GM12878 (cell line): Measurements from ENCODE around the gene EPHB2. TPM values are rescaled to one million over a fixed set of nuclear protein-coding genes. Genes with fewer than 3 reads are reported as not detected.

Source experiments
- ATAC-seq: fragments of 200-7000 bp; cut with Tn5 transposase; 3 replicates; pipeline ENCODE4 v1.9.1; 2020; ENCODE audit warnings: mild to moderate bottlenecking, moderate library complexity
- BruUV-seq: library from RNA; stranded (reverse); fragments of 400-500 nt; replicated peaks from 2 replicates; lab custom pipeline; 2021; lab: Mats Ljungman, UMichigan
- CTCF ChIA-PET: fragments of 300-600 bp; sonication (Branson Sonifier 250); formaldehyde crosslinking; extraction: SDS; loops from one replicate; lab custom pipeline; 2021; ENCODE audit warnings: inconsistent platforms; lab: Yijun Ruan, JAX
- POLR2A ChIA-PET: fragments of 350-600 bp; formaldehyde crosslinking; extraction: SDS; loops from one replicate; lab custom pipeline; 2021; ENCODE audit warnings: inconsistent platforms; lab: Charles Lee
- RAD21 ChIA-PET: fragments of 300-600 bp; sonication (Branson Sonifier 250); formaldehyde crosslinking; loops from one replicate; lab custom pipeline; 2023; ENCODE audit warnings: antibody characterized with exemption; ENCODE audit not compliant: unreplicated experiment; lab: Charles Lee
- SMC1A ChIA-PET: fragments of 300-600 bp; sonication (Branson Sonifier 250); formaldehyde crosslinking; loops from one replicate; lab custom pipeline; 2023; ENCODE audit not compliant: unreplicated experiment, uncharacterized antibody; lab: Charles Lee
- DNase-seq: peaks from one replicate; pipeline ENCODE4 v3.0.0-alpha.2; 2011; ENCODE audit warnings: low read depth, low spot score
- FAIRE-seq: peaks from 3 replicates; lab custom pipeline; 2011; peaks lifted over from hg19 to GRCh38; lab: Jason Lieb, UNC
- H2AFZ ChIP-seq: 2 replicates; pipeline ENCODE4 v1.6.0; 2011; ENCODE audit warnings: low read depth, low read length, control low read depth; ENCODE audit not compliant: control insufficient read depth
- H3K27ac ChIP-seq: 2 replicates; pipeline ENCODE4 v1.5.1; 2011; ENCODE audit warnings: control low read depth; ENCODE audit not compliant: control insufficient read depth, insufficient read depth
- H3K27me3 ChIP-seq, 2 experiments: replicated peaks in 1 of 2; 2 replicates each; pipeline versions ENCODE4 v1.6.0 to v1.6.1; 2011; ENCODE audit warnings: low read length in 1 of 2; ENCODE audit not compliant: control insufficient read depth in 2 of 2, insufficient read depth in 2 of 2
- H3K36me3 ChIP-seq, 2 experiments: 2 replicates each; pipeline ENCODE4 v1.5.1; 2011; ENCODE audit warnings: low read length in 1 of 2; ENCODE audit not compliant: control insufficient read depth in 2 of 2, insufficient read depth in 2 of 2
- H3K4me1 ChIP-seq: 2 replicates; pipeline ENCODE4 v1.6.1; 2011; ENCODE audit warnings: mild to moderate bottlenecking, low read length, moderate library complexity, mixed read lengths; ENCODE audit not compliant: control insufficient read depth, insufficient read depth
- H3K4me2 ChIP-seq: 2 replicates; pipeline ENCODE4 v1.6.0; 2011; ENCODE audit warnings: control low read depth; ENCODE audit not compliant: control insufficient read depth, insufficient read depth
- H3K4me3 ChIP-seq: fragments of 200-600 bp; sonication (generic); 2 replicates; pipeline ENCODE4 v1.5.1; 2016
- H3K79me2 ChIP-seq: 2 replicates; pipeline ENCODE4 v1.6.0; 2011; ENCODE audit warnings: low read length; ENCODE audit not compliant: control insufficient read depth, insufficient read depth
- H3K9ac ChIP-seq: 2 replicates; pipeline ENCODE4 v1.8.0; 2011; ENCODE audit warnings: low read length, control low read depth, mixed read lengths; ENCODE audit not compliant: control insufficient read depth, insufficient read depth
- H3K9me3 ChIP-seq: replicated peaks from 3 replicates; pipeline ENCODE4 v1.5.1; 2011; ENCODE audit warnings: mild to moderate bottlenecking, low read length; ENCODE audit not compliant: control insufficient read depth, insufficient read depth
- H4K20me1 ChIP-seq: 2 replicates; pipeline ENCODE4 v1.6.0; 2011; ENCODE audit not compliant: control insufficient read depth, insufficient read depth
- CREB1 ChIP-seq: IDR thresholded peaks from 2 replicates; pipeline ENCODE4 v1.6.1; 2012; ENCODE audit warnings: low read depth, mild to moderate bottlenecking, inconsistent platforms
- FOS ChIP-seq: IDR thresholded peaks from 3 replicates; pipeline ENCODE4 v1.6.1; 2011; ENCODE audit warnings: borderline replicate concordance; ENCODE audit not compliant: insufficient read length; ENCODE audit errors: extremely low read depth
- HDAC6 ChIP-seq: fragments of 200-600 bp; sonication (generic); IDR thresholded peaks from one replicate; pipeline ENCODE4 v1.8.0; 2017; ENCODE audit warnings: antibody characterized with exemption; ENCODE audit not compliant: unreplicated experiment
- IRF4 ChIP-seq: IDR thresholded peaks from 2 replicates; pipeline ENCODE4 v1.6.1; 2011; ENCODE audit warnings: low read depth, low read length
- MEF2A ChIP-seq: IDR thresholded peaks from 2 replicates; pipeline ENCODE4 v1.6.1; 2011; ENCODE audit warnings: low read depth, mild to moderate bottlenecking, low read length, moderate library complexity; ENCODE audit not compliant: insufficient read depth
- MTA3 ChIP-seq: IDR thresholded peaks from 2 replicates; pipeline ENCODE4 v1.6.1; 2012; ENCODE audit warnings: low read length, inconsistent platforms, borderline replicate concordance
- MXI1 ChIP-seq: fragments of 150-350 bp; IDR thresholded peaks from 2 replicates; pipeline ENCODE4 v1.6.1; 2011; ENCODE audit warnings: low read depth, mild to moderate bottlenecking, inconsistent platforms, low read length, improper control_type of control experiment
- NRF1 ChIP-seq: conservative IDR thresholded peaks from 2 replicates; pipeline ENCODE4 v1.6.1; 2011; ENCODE audit warnings: mild to moderate bottlenecking, low read depth, low read length, improper control_type of control experiment
- PAX5 ChIP-seq: IDR thresholded peaks from 2 replicates; pipeline ENCODE4 v1.6.1; 2011; ENCODE audit warnings: low read depth, low read length, borderline replicate concordance
- SIN3A ChIP-seq: IDR thresholded peaks from 2 replicates; pipeline ENCODE4 v1.6.1; 2012; ENCODE audit warnings: low read depth, low read length, improper control_type of control experiment
- TBL1XR1 ChIP-seq: IDR thresholded peaks from 2 replicates; pipeline ENCODE4 v1.6.1; 2012; ENCODE audit warnings: low read depth, low read length, improper control_type of control experiment
- WGBS: methylation state at CpG from one replicate; pipeline ENCODE4 v1.1.6; 2016; ENCODE audit warnings: low lambda C conversion rate; ENCODE audit not compliant: insufficient replicate concordance, insufficient coverage; ENCODE audit errors: missing lambda C conversion rate; 5-methylcytosine and 5-hydroxymethylcytosine counted together
- in situ Hi-C: fragments of 300-500 bp; cut with MboI; formaldehyde crosslinking; loops from 9 replicates; pipeline ENCODE4 v1.14.3; 2018; ENCODE audit warnings: mixed read lengths
- intact Hi-C: fragments of 100-400 bp; cut with micrococcal nuclease; formaldehyde crosslinking; loops from one replicate; pipeline ENCODE4 v1.14.2; 2022; ENCODE audit not compliant: unreplicated experiment
- polyA plus RNA-seq, 11 experiments: library from polyadenylated mRNA; depleted of rRNA in 4 of 11; unstranded in 6 of 11; stranded (reverse) in 5 of 11; fragments of >200 nt; fragmentation: Nextera tagmentation in 4 of 11; fragmentation: Illumina TruSeq in 1 of 11; extraction: Ambion mirVana in 4 of 11; extraction: Trizol in 1 of 11; gene quantifications; 1 replicate in 1 of 11; 2 replicates in 10 of 11; pipeline versions ENCODE4 v1.2.1 to v1.2.3, GENCODE V29; 2011 to 2016; ENCODE audit warnings: inconsistent platforms in 2 of 11, missing spikeins in 2 of 11, low read depth in 1 of 11
- total RNA-seq, 4 experiments: library from RNA; depleted of rRNA in 3 of 4; stranded (reverse); fragments of >200 nt in 3 of 4; fragmentation: Illumina TruSeq in 1 of 4; extraction: Trizol in 1 of 4; gene quantifications; 2 replicates each; pipeline versions ENCODE4 v1.2.1 to v1.2.3, GENCODE V29; 2013 to 2021
- TF ChIP-seq, protein P1 (sequence below): IDR thresholded peaks from 2 replicates; pipeline ENCODE4 v1.6.1; 2012; ENCODE audit warnings: low read depth, low read length, improper control_type of control experiment
- TF ChIP-seq, protein P2 (sequence below): fragments of 450-650 bp; IDR thresholded peaks from 2 replicates; pipeline ENCODE4 v1.6.1; 2017; ENCODE audit warnings: mild to moderate bottlenecking, moderate library complexity
- TF ChIP-seq, protein P3 (sequence below): fragments of 450-650 bp; IDR thresholded peaks from 2 replicates; pipeline ENCODE4 v1.6.1; 2016; ENCODE audit warnings: mild to moderate bottlenecking
- TF ChIP-seq, protein P4 (sequence below): fragments of 450-650 bp; formaldehyde crosslinking; IDR thresholded peaks from 2 replicates; pipeline ENCODE4 v1.4.0; 2020; ENCODE audit warnings: mild to moderate bottlenecking, moderate library complexity

EPHB2 gene
- total and polyA plus RNA-seq, 10 of the 15 experiments (the other 5 are each of a cell fraction or from before 2014, with no cell fraction given): 0.13 to 3.3 (median 0.92) TPM

DNA sequence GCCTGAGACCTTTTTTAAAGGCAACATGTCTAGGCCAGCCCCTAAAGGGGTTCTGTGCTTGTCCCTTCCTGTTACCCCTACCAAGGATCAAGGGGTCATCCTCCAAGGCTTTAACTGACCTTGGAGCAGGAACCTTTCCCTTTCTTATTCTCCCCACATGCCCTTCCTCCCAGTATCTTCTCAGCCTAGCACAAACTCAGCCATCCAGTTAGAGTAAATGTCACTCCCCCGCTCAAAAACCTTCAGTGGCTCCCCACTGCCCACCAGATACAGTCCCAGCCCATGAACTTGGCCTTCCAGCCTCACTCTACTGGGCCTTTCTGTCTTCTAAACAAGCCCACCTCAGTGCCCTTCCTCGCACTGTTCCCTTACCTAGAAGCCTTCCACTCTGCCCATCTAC lies 48.8 kb upstream of the EPHB2 start:
- no peaks in the 10 kb centered on the region for H3K4me1 ChIP-seq
- H3K36me3 ChIP-seq: no peaks in the 10 kb centered on the region
- no peak overlapping the region for H3K27ac ChIP-seq
- no peak overlapping the region for H2AFZ ChIP-seq
- no peak overlapping the region for H3K4me2 ChIP-seq
- WGBS: 14% methylated on average over 2 of the region's 2 CpGs
- H3K79me2 ChIP-seq: no peaks in the 10 kb centered on the region
- ChIA-PET RAD21 (no interaction called here), CTCF (no interaction called here), POLR2A (no interaction called here), SMC1A (no interaction called here)
- BruUV-seq: no TSS peak
- ATAC-seq (no peak), DNase-seq (no peak), FAIRE-seq (no peak)
- H3K9ac ChIP-seq: no peak overlapping the region
- H4K20me1 ChIP-seq: no peaks in the 10 kb centered on the region
- in situ Hi-C loops: no loop called here
- no peaks in the 10 kb centered on the region; a peak in 2 of 4 replicates for H3K27me3 ChIP-seq
- no peak overlapping the region for H3K4me3 ChIP-seq
- intact Hi-C loops: no loop called here
- H3K9me3 ChIP-seq: no peaks in the 10 kb centered on the region
- TF ChIP-seq, protein P1, sequence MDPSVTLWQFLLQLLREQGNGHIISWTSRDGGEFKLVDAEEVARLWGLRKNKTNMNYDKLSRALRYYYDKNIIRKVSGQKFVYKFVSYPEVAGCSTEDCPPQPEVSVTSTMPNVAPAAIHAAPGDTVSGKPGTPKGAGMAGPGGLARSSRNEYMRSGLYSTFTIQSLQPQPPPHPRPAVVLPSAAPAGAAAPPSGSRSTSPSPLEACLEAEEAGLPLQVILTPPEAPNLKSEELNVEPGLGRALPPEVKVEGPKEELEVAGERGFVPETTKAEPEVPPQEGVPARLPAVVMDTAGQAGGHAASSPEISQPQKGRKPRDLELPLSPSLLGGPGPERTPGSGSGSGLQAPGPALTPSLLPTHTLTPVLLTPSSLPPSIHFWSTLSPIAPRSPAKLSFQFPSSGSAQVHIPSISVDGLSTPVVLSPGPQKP: no peak
- TF ChIP-seq, protein P2, sequence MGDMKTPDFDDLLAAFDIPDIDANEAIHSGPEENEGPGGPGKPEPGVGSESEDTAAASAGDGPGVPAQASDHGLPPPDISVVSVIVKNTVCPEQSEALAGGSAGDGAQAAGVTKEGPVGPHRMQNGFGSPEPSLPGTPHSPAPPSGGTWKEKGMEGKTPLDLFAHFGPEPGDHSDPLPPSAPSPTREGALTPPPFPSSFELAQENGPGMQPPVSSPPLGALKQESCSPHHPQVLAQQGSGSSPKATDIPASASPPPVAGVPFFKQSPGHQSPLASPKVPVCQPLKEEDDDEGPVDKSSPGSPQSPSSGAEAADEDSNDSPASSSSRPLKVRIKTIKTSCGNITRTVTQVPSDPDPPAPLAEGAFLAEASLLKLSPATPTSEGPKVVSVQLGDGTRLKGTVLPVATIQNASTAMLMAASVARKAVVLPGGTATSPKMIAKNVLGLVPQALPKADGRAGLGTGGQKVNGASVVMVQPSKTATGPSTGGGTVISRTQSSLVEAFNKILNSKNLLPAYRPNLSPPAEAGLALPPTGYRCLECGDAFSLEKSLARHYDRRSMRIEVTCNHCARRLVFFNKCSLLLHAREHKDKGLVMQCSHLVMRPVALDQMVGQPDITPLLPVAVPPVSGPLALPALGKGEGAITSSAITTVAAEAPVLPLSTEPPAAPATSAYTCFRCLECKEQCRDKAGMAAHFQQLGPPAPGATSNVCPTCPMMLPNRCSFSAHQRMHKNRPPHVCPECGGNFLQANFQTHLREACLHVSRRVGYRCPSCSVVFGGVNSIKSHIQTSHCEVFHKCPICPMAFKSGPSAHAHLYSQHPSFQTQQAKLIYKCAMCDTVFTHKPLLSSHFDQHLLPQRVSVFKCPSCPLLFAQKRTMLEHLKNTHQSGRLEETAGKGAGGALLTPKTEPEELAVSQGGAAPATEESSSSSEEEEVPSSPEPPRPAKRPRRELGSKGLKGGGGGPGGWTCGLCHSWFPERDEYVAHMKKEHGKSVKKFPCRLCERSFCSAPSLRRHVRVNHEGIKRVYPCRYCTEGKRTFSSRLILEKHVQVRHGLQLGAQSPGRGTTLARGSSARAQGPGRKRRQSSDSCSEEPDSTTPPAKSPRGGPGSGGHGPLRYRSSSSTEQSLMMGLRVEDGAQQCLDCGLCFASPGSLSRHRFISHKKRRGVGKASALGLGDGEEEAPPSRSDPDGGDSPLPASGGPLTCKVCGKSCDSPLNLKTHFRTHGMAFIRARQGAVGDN: no peak
- no peak for TF ChIP-seq NRF1
- TF ChIP-seq, protein P3, sequence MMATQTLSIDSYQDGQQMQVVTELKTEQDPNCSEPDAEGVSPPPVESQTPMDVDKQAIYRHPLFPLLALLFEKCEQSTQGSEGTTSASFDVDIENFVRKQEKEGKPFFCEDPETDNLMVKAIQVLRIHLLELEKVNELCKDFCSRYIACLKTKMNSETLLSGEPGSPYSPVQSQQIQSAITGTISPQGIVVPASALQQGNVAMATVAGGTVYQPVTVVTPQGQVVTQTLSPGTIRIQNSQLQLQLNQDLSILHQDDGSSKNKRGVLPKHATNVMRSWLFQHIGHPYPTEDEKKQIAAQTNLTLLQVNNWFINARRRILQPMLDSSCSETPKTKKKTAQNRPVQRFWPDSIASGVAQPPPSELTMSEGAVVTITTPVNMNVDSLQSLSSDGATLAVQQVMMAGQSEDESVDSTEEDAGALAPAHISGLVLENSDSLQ: no peak
- no peak for TF ChIP-seq CREB1
- TF ChIP-seq SIN3A: no peak
- TF ChIP-seq MXI1: no peak
- no peak for TF ChIP-seq IRF4
- TF ChIP-seq TBL1XR1: no peak
- TF ChIP-seq PAX5: no peak
- no peak for TF ChIP-seq MEF2A
- no peak for TF ChIP-seq MTA3
- TF ChIP-seq, protein P4, sequence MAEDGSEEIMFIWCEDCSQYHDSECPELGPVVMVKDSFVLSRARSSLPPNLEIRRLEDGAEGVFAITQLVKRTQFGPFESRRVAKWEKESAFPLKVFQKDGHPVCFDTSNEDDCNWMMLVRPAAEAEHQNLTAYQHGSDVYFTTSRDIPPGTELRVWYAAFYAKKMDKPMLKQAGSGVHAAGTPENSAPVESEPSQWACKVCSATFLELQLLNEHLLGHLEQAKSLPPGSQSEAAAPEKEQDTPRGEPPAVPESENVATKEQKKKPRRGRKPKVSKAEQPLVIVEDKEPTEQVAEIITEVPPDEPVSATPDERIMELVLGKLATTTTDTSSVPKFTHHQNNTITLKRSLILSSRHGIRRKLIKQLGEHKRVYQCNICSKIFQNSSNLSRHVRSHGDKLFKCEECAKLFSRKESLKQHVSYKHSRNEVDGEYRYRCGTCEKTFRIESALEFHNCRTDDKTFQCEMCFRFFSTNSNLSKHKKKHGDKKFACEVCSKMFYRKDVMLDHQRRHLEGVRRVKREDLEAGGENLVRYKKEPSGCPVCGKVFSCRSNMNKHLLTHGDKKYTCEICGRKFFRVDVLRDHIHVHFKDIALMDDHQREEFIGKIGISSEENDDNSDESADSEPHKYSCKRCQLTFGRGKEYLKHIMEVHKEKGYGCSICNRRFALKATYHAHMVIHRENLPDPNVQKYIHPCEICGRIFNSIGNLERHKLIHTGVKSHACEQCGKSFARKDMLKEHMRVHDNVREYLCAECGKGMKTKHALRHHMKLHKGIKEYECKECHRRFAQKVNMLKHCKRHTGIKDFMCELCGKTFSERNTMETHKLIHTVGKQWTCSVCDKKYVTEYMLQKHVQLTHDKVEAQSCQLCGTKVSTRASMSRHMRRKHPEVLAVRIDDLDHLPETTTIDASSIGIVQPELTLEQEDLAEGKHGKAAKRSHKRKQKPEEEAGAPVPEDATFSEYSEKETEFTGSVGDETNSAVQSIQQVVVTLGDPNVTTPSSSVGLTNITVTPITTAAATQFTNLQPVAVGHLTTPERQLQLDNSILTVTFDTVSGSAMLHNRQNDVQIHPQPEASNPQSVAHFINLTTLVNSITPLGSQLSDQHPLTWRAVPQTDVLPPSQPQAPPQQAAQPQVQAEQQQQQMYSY (CRISPR knock-in tag): no peak
- TF ChIP-seq FOS: no peak
- TF ChIP-seq HDAC6: no peak
